ENCODE results near the gene C5.

DNA sequence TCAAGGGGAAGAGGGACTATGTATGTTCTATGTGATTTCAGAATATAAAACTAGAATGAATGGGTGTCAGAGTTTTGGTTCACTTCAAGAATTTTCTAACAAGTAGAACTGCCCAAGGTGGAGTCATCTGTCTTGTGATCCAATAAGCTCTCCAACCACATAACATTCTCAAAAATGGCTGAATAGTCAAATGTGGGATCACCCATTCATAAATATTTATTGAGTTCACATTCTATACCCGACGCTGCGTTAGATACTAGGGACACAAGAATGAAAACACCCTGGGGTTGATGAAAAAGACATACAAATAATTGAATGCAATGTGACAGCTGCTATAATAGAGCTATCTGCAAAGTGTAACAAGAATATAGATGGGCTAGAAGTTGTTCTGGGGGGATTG is 88.1 kb downstream of the C5 start:
- no peak for TF ChIP-seq CTCF (IDR thresholded peaks at IDR 0.05; ENCODE audit: low read length)
- no peak for TF ChIP-seq EZH2 (IDR thresholded peaks at IDR 0.05; ENCODE audit: borderline replicate concordance, low read length)

Data from OCI-LY1 (cell line).